Breast epithelium (tissue), 3 donors: ENCODE measurements around the gene FBN1.

Source experiments
- CTCF ChIP-seq, 3 donors: fragments of 450-650 bp; IDR thresholded peaks; one replicate each; pipeline ENCODE4 v1.5.1; 2016 to 2017; ENCODE audit warnings: antibody characterized with exemption in 3 of 3, mild to moderate bottlenecking in 3 of 3, moderate library complexity in 3 of 3
- POLR2A ChIP-seq: fragments of 450-650 bp; IDR thresholded peaks from one replicate; pipeline ENCODE4 v1.6.1; 2016; ENCODE audit warnings: antibody characterized with exemption, mild to moderate bottlenecking, moderate library complexity
- POLR2AphosphoS5 ChIP-seq, 3 donors: sonication (generic); formaldehyde crosslinking; IDR thresholded peaks; one replicate each; pipeline ENCODE4 v1.6.1; 2017; ENCODE audit warnings: antibody characterized with exemption in 3 of 3

GRCh38 chr15:48392356-48392755 lies 253.2 kb downstream of the FBN1 start:
- TF ChIP-seq CTCF (IDR thresholded peaks at IDR 0.05) (no peak), POLR2A (no peak), POLR2AphosphoS5 (IDR thresholded peaks at IDR 0.05) (peak in 2 of 3 donors; percentile 13 to 66)
